Stomach (tissue), 4 donors: Measurements from ENCODE around the gene KCNH6.

Experiments
- EP300 ChIP-seq: sonication (generic); formaldehyde crosslinking; IDR thresholded peaks from one replicate; pipeline ENCODE4 v1.6.1; 2017; ENCODE audit warnings: antibody characterized with exemption
- POLR2A ChIP-seq, 4 donors: fragments of 450-650 bp; IDR thresholded peaks; one replicate each; pipeline ENCODE4 v1.6.1; 2016; ENCODE audit warnings: antibody characterized with exemption in 4 of 4, control low read depth in 2 of 4, mild to moderate bottlenecking in 1 of 4, moderate library complexity in 1 of 4
- POLR2AphosphoS5 ChIP-seq, 3 donors: sonication (generic); formaldehyde crosslinking; IDR thresholded peaks; one replicate each; pipeline ENCODE4 v1.6.1; 2016; ENCODE audit warnings: antibody characterized with exemption in 3 of 3
- TF ChIP-seq, protein P1 (sequence below), 7 experiments: fragments of 450-650 bp in 4 of 7; fragments of 200-600 bp in 3 of 7; sonication (generic) in 3 of 7; IDR thresholded peaks; one replicate each; pipeline ENCODE4 v1.5.1; 2016 to 2019; ENCODE audit warnings: antibody characterized with exemption in 7 of 7, control low read depth in 2 of 7, mild to moderate bottlenecking in 1 of 7

DNA sequence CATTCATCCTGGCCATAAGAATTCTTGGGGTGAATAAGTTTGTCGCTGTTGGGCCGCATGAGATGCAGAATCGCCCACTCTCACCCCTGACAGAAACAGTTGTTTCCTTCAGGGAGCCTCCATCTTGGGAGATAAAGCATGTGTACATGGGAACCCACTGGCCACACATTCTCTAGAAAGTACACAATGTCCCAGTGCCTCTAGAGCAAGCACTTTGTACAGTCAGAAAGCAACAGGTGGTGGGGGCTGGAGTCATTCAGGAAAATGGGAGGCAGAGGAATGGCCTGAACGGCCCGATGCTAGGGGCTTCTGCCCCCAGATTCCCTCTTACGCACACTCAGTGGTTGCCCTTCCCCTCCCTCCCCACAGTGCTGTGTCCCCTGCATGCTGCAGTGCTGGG, 30.2 kb upstream of the KCNH6 start:
- TF ChIP-seq, protein P1, sequence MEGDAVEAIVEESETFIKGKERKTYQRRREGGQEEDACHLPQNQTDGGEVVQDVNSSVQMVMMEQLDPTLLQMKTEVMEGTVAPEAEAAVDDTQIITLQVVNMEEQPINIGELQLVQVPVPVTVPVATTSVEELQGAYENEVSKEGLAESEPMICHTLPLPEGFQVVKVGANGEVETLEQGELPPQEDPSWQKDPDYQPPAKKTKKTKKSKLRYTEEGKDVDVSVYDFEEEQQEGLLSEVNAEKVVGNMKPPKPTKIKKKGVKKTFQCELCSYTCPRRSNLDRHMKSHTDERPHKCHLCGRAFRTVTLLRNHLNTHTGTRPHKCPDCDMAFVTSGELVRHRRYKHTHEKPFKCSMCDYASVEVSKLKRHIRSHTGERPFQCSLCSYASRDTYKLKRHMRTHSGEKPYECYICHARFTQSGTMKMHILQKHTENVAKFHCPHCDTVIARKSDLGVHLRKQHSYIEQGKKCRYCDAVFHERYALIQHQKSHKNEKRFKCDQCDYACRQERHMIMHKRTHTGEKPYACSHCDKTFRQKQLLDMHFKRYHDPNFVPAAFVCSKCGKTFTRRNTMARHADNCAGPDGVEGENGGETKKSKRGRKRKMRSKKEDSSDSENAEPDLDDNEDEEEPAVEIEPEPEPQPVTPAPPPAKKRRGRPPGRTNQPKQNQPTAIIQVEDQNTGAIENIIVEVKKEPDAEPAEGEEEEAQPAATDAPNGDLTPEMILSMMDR (IDR thresholded peaks at IDR 0.05), result no peak
- TF ChIP-seq EP300 (no peak), POLR2AphosphoS5 (IDR thresholded peaks at IDR 0.05) (no peak), POLR2A (IDR thresholded peaks at IDR 0.05) (no peak)
